Subcutaneous abdominal adipose tissue (tissue), 5 donors: Measurements from ENCODE around the gene HOXB9.

Experiments
- H3K27ac ChIP-seq: one replicate; pipeline ENCODE4 v1.7.0; 2013; ENCODE audit warnings: low read depth, mild to moderate bottlenecking, inconsistent platforms, low read length, moderate library complexity
- H3K27me3 ChIP-seq, 5 donors: one replicate each; pipeline ENCODE4 v1.7.0; 2013; ENCODE audit warnings: low read length in 5 of 5, inconsistent platforms in 1 of 5; ENCODE audit not compliant: control insufficient read depth in 5 of 5, insufficient read depth in 4 of 5
- H3K36me3 ChIP-seq, 5 donors: one replicate each; pipeline ENCODE4 v1.7.0; 2013; ENCODE audit warnings: low read length in 5 of 5; ENCODE audit not compliant: control insufficient read depth in 5 of 5, insufficient read depth in 5 of 5
- H3K4me1 ChIP-seq, 5 donors: one replicate each; pipeline ENCODE4 v1.7.0; 2013; ENCODE audit warnings: low read length in 5 of 5, mild to moderate bottlenecking in 3 of 5, moderate library complexity in 1 of 5; ENCODE audit not compliant: control insufficient read depth in 5 of 5, insufficient read depth in 5 of 5
- H3K4me3 ChIP-seq, 5 donors: one replicate each; pipeline ENCODE4 v1.7.0; 2013; ENCODE audit warnings: low read length in 5 of 5, low read depth in 1 of 5
- H3K9ac ChIP-seq, 5 donors: one replicate each; pipeline ENCODE4 v1.7.0; 2013; ENCODE audit warnings: low read length in 5 of 5, mild to moderate bottlenecking in 4 of 5, moderate library complexity in 3 of 5
- H3K9me3 ChIP-seq, 5 donors: one replicate each; pipeline ENCODE4 v1.7.0; 2013; ENCODE audit warnings: low read length in 5 of 5; ENCODE audit not compliant: control insufficient read depth in 5 of 5
- donor health status: healthy.
- donor health status: healthy.
- donor health status: healthy.
- donor health status: healthy.
- donor health status: healthy.

The HOXB9 gene

GRCh38 chr17:48591255-48592056 lies 34.7 kb downstream of the HOXB9 start:
- H3K36me3 ChIP-seq: peaks cover 0 to 24% (median 10%) of the 10 kb centered on the region in 5 donors
- no peak overlapping the region for H3K9ac ChIP-seq
- H3K4me3 ChIP-seq: peak overlapping the region in 2 of 5 donors; percentile 60 to 61
- H3K27ac ChIP-seq: no peak overlapping the region
- no peaks in the 10 kb centered on the region for H3K9me3 ChIP-seq
- H3K27me3 ChIP-seq: no peaks in the 10 kb centered on the region
- H3K4me1 ChIP-seq: peaks cover 11 to 65% (median 52%) of the 10 kb centered on the region in 5 donors

GRCh38 chr17:48590607-48591161 lies 35.5 kb downstream of the HOXB9 start:
- no peak overlapping the region for H3K27ac ChIP-seq
- peak overlapping the region in 1 of 5 donors; percentile 3 for H3K9ac ChIP-seq
- peaks cover 11 to 65% (median 57%) of the 10 kb centered on the region in 5 donors for H3K4me1 ChIP-seq
- H3K9me3 ChIP-seq: no peaks in the 10 kb centered on the region
- H3K36me3 ChIP-seq: peaks cover 0 to 19% (median 7%) of the 10 kb centered on the region in 5 donors
- no peak overlapping the region for H3K4me3 ChIP-seq
- H3K27me3 ChIP-seq: no peaks in the 10 kb centered on the region

DNA sequence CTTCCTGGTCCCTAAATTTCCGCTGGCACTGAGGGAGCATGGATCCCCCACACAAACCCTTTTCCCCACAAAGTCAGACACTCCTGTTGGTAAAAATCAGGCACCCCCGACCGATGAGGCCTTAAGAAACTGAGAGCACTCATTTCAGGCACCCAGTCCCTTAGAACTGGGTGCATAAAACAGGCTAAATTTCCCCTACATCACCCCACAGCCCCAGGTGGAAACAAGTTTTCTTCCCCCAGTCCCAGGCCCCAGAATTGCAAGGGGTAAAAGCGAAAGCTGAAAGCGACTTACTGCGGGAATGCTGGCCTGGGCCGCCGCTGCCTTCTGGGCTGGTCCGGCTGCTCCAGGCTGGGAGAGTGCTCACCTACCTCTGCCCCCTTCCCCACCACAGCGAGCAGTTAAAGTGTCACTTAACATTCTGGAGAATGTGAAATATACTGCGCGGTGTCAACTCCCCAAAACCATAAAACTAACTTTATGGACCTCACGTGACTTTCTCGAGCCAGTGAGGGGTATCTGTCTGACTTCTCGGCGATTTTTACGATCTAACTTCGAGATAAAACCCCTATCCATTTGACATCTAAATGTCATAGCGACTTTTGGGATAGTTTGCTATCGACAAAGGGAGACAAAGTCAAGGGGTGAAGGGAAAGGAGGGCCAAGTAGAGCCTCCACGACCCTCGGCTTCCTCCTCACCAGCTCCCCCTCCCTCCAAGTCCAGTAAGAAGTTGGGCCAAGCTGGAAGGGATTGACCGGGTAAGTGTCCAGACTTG lies 36.1 kb downstream of the HOXB9 start, which contains the start of gene HOXB3:
TSS of gene HOXB3 (minus strand) at position 411 of the 776 bp plus-strand sequence. CDS start 37,767 bp downstream, outside the sequence.
- no peak within 1 kb of the TSS for H3K4me3 ChIP-seq
- H3K4me1 ChIP-seq: peaks cover 11 to 65% (median 60%) of the 10 kb centered on the region in 5 donors
- H3K27ac ChIP-seq: no peak within 1 kb of the TSS
- peak within 1 kb of the TSS in 1 of 5 donors; percentile 12 for H3K9ac ChIP-seq
- H3K27me3 ChIP-seq: no peaks in the 10 kb centered on the region
- H3K36me3 ChIP-seq: peaks cover 0 to 13% (median 2%) of the 10 kb centered on the region in 5 donors
- H3K9me3 ChIP-seq: no peaks in the 10 kb centered on the region

GRCh38 chr17:48589060-48589830 lies 36.9 kb downstream of the HOXB9 start:
- Histone ChIP-seq H3K36me3 (peaks cover 0 to 9% (median 0%) of the 10 kb centered on the region in 5 donors), H3K9me3 (no peaks in the 10 kb centered on the region), H3K9ac (peak overlapping the region in 1 of 5 donors; percentile 12), H3K4me1 (peaks cover 8 to 65% (median 59%) of the 10 kb centered on the region in 5 donors), H3K27ac (peak overlapping the region; percentile 93), H3K27me3 (no peaks in the 10 kb centered on the region), H3K4me3 (no peak overlapping the region)

DNA sequence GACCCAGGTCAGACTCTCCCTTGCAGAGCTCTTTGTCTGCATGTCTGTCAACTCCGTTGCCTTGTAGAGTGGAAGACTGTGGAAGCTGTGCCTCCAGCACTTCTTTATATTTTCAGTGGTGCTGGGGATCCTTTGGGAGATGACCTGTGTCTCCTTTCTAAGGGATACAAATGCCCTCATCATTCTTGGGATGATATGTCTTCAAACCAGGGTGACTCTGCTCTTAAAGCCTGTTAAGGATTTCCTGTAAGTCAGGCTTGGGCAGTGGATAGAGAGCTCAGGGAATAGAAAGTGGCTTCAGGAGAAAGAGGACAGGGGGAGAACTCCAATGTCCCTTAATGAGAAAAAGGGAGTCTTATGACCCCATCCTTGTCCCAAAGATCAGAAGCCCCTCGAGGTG lies 37.6 kb downstream of the HOXB9 start:
- no peaks in the 10 kb centered on the region for H3K27me3 ChIP-seq
- no peak overlapping the region for H3K4me3 ChIP-seq
- no peaks in the 10 kb centered on the region for H3K9me3 ChIP-seq
- H3K27ac ChIP-seq: peak overlapping the region; percentile 93
- H3K9ac ChIP-seq: no peak overlapping the region
- peaks cover 5 to 66% (median 58%) of the 10 kb centered on the region in 5 donors for H3K4me1 ChIP-seq
- H3K36me3 ChIP-seq: peaks cover 0 to 9% (median 0%) of the 10 kb centered on the region in 5 donors

DNA sequence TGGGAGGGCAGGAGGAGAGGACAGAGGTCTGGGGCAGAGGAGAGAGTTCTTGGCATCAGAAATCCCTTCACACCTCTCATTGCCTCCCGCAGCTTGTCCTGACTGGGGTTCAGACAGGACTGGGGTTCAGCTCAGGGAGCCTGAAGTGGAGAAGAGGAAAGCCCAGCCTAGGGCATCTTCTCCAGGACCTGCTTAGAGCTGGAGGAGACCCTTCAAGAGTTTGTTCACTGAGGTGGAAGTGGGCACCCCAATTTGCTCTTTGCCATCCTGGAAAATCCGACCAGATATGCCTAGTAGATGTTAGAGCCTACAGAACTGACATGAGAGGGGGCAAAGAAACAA lies 38.1 kb downstream of the HOXB9 start:
- Histone ChIP-seq H3K27ac (peak overlapping the region; percentile 93), H3K9ac (peak overlapping the region in 3 of 5 donors; percentile 32 to 83 (median 54)), H3K4me1 (peaks cover 5 to 66% (median 54%) of the 10 kb centered on the region in 5 donors), H3K9me3 (no peaks in the 10 kb centered on the region), H3K4me3 (peak overlapping the region in 3 of 5 donors; percentile 17 to 33 (median 22)), H3K27me3 (peaks cover 0 to 2% (median 0%) of the 10 kb centered on the region in 5 donors), H3K36me3 (peaks cover 0 to 9% (median 0%) of the 10 kb centered on the region in 5 donors)

- Histone ChIP-seq H3K4me3 (peak overlapping the region in 4 of 5 donors; percentile 21 to 86 (median 33)), H3K27me3 (peaks cover 0 to 2% (median 0%) of the 10 kb centered on the region in 5 donors), H3K4me1 (peaks cover 10 to 70% (median 54%) of the 10 kb centered on the region in 5 donors), H3K9me3 (no peaks in the 10 kb centered on the region), H3K9ac (peak overlapping the region in 4 of 5 donors; percentile 2 to 83 (median 43)), H3K27ac (peak overlapping the region; percentile 93), H3K36me3 (peaks cover 0 to 9% (median 0%) of the 10 kb centered on the region in 5 donors)
Observed at GRCh38 chr17:48587276-48588073, 38.7 kb downstream of the HOXB9 start.

- H3K27me3 ChIP-seq: peaks cover 0 to 2% (median 0%) of the 10 kb centered on the region in 5 donors
- no peaks in the 10 kb centered on the region for H3K9me3 ChIP-seq
- H3K4me1 ChIP-seq: peaks cover 10 to 74% (median 61%) of the 10 kb centered on the region in 5 donors
- H3K36me3 ChIP-seq: peaks cover 0 to 9% (median 0%) of the 10 kb centered on the region in 5 donors
- H3K27ac ChIP-seq: peak overlapping the region; percentile 93
- peak overlapping the region; percentile 73 to 99 (median 91) for H3K4me3 ChIP-seq
- peak overlapping the region in 4 of 5 donors; percentile 68 to 89 (median 77) for H3K9ac ChIP-seq
Observed at GRCh38 chr17:48586355-48587258, 39.6 kb downstream of the HOXB9 start.
